SK-N-SH treated with all-trans-retinoic acid at 6 μM for 48 hours (cell line): ENCODE data around the gene LGR4.

ENCODE experiments used
- ATAC-seq: fragments of 200-7000 bp; cut with Tn5 transposase; 3 replicates; pipeline ENCODE4 v1.9.1; 2020; ENCODE audit warnings: mild to moderate bottlenecking, moderate library complexity
- ARNTL ChIP-seq: fragments of 450-650 bp; formaldehyde crosslinking; IDR thresholded peaks from 2 replicates; pipeline ENCODE4 v1.5.0; 2020; ENCODE audit warnings: low read depth, mild to moderate bottlenecking, moderate library complexity, borderline replicate concordance
- BACH2 ChIP-seq: fragments of 250-450 bp; sonication (Bioruptor Pico); IDR thresholded peaks from 2 replicates; pipeline ENCODE4 v1.9.0; 2021; ENCODE audit warnings: mild to moderate bottlenecking, borderline replicate concordance
- CREB5 ChIP-seq: fragments of 250-450 bp; sonication (Bioruptor Pico); IDR thresholded peaks from 2 replicates; pipeline ENCODE4 v1.5.1; 2020; ENCODE audit warnings: low read depth, mild to moderate bottlenecking, moderate library complexity
- CSDC2 ChIP-seq: fragments of 250-450 bp; sonication (Bioruptor Pico); IDR thresholded peaks from 2 replicates; pipeline ENCODE4 v1.5.0; 2020; ENCODE audit warnings: mild to moderate bottlenecking, moderate library complexity
- ESRRG ChIP-seq: fragments of 250-450 bp; sonication (Bioruptor Pico); IDR thresholded peaks from 2 replicates; pipeline ENCODE4 v1.6.1; 2021; ENCODE audit warnings: mild to moderate bottlenecking
- GLIS3 ChIP-seq: fragments of 250-450 bp; sonication (Bioruptor Pico); IDR thresholded peaks from 2 replicates; pipeline ENCODE4 v1.5.0; 2020; ENCODE audit warnings: mild to moderate bottlenecking, moderate library complexity
- ISL1 ChIP-seq: fragments of 250-450 bp; sonication (Bioruptor Pico); IDR thresholded peaks from 2 replicates; pipeline ENCODE4 v2.1.2; 2022; ENCODE audit warnings: mild to moderate bottlenecking, moderate library complexity
- OSR1 ChIP-seq: fragments of 250-450 bp; sonication (Bioruptor Pico); IDR thresholded peaks from 2 replicates; pipeline ENCODE4 v1.8.0; 2022; ENCODE audit warnings: moderate library complexity, mild to moderate bottlenecking, inconsistent platforms
- RARB ChIP-seq: fragments of 250-450 bp; sonication (Bioruptor Pico); IDR thresholded peaks from 2 replicates; pipeline ENCODE4 v1.8.0; 2021; ENCODE audit warnings: mild to moderate bottlenecking, moderate library complexity
- SNAI2 ChIP-seq: fragments of 250-450 bp; sonication (Bioruptor Pico); IDR thresholded peaks from 2 replicates; pipeline ENCODE4 v1.5.0; 2020; ENCODE audit warnings: mild to moderate bottlenecking, moderate library complexity
- TCF4 ChIP-seq: fragments of 250-450 bp; sonication (Bioruptor Pico); IDR thresholded peaks from 2 replicates; pipeline ENCODE4 v1.8.0; 2021; ENCODE audit warnings: mild to moderate bottlenecking, moderate library complexity, borderline replicate concordance
- TOX ChIP-seq: fragments of 250-450 bp; sonication (Bioruptor Pico); IDR thresholded peaks from 2 replicates; pipeline ENCODE4 v1.8.0; 2021; ENCODE audit warnings: mild to moderate bottlenecking, moderate library complexity, borderline replicate concordance
- ZC3H10 ChIP-seq: fragments of 250-450 bp; sonication (Bioruptor Pico); IDR thresholded peaks from 2 replicates; pipeline ENCODE4 v1.5.1; 2021; ENCODE audit warnings: mild to moderate bottlenecking, moderate library complexity
- ZFP3 ChIP-seq: fragments of 250-450 bp; sonication (Bioruptor Pico); IDR thresholded peaks from 2 replicates; pipeline ENCODE4 v1.5.0; 2020; ENCODE audit warnings: mild to moderate bottlenecking, moderate library complexity
- ZFP30 ChIP-seq: fragments of 450-650 bp; formaldehyde crosslinking; IDR thresholded peaks from 2 replicates; pipeline ENCODE4 v1.5.0; 2022; ENCODE audit warnings: mild to moderate bottlenecking, moderate library complexity
- ZNF565 ChIP-seq: fragments of 450-650 bp; formaldehyde crosslinking; conservative IDR thresholded peaks from 2 replicates; pipeline ENCODE4 v1.5.0; 2020; ENCODE audit warnings: low read depth, mild to moderate bottlenecking, moderate library complexity
- ZNF70 ChIP-seq: fragments of 450-650 bp; formaldehyde crosslinking; IDR thresholded peaks from 2 replicates; pipeline ENCODE4 v1.5.0; 2020; ENCODE audit warnings: mild to moderate bottlenecking, moderate library complexity
- ZNF8 ChIP-seq: fragments of 450-650 bp; formaldehyde crosslinking; IDR thresholded peaks from 2 replicates; pipeline ENCODE4 v1.5.0; 2020; ENCODE audit warnings: mild to moderate bottlenecking, moderate library complexity
- TF ChIP-seq, protein P1 (sequence below): fragments of 250-450 bp; sonication (Bioruptor Pico); IDR thresholded peaks from 2 replicates; pipeline ENCODE4 v1.8.0; 2020; ENCODE audit warnings: mild to moderate bottlenecking, moderate library complexity, borderline replicate concordance
- TF ChIP-seq, protein P2 (sequence below): fragments of 250-450 bp; sonication (Bioruptor Pico); IDR thresholded peaks from 2 replicates; pipeline ENCODE4 v1.8.0; 2021; ENCODE audit warnings: low read depth, mild to moderate bottlenecking, moderate library complexity, borderline replicate concordance
- TF ChIP-seq, protein P3 (sequence below): fragments of 250-450 bp; sonication (Bioruptor Pico); IDR thresholded peaks from 2 replicates; pipeline ENCODE4 v1.5.1; 2021; ENCODE audit warnings: mild to moderate bottlenecking, moderate library complexity

The LGR4 gene

DNA sequence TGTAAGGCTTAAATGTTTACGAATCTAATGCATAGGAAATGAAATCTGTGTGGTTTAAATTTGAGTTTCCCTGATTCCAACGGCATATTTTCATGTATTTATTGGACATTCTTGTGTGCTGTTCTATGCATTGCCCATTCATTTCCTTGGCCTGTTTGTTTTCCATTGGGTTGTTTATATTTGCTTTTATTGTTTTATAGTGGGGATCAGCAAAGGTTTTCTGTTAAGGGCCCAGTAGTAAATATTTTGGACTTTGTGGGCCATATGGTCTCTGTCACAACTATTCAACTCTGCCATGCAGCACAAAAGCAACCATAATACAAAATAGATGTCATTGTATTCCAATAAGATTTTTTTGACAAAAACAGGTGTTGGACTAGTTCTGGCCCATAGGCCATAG, 5.2 kb upstream of the LGR4 start:
- no peak for TF ChIP-seq ZNF565
- TF ChIP-seq BACH2 (CRISPR knock-in tag) = no peak
- TF ChIP-seq SNAI2 (CRISPR knock-in tag) = no peak
- TF ChIP-seq ISL1 = no peak
- no peak for TF ChIP-seq ZNF70 (CRISPR knock-in tag)
- TF ChIP-seq, protein P1, sequence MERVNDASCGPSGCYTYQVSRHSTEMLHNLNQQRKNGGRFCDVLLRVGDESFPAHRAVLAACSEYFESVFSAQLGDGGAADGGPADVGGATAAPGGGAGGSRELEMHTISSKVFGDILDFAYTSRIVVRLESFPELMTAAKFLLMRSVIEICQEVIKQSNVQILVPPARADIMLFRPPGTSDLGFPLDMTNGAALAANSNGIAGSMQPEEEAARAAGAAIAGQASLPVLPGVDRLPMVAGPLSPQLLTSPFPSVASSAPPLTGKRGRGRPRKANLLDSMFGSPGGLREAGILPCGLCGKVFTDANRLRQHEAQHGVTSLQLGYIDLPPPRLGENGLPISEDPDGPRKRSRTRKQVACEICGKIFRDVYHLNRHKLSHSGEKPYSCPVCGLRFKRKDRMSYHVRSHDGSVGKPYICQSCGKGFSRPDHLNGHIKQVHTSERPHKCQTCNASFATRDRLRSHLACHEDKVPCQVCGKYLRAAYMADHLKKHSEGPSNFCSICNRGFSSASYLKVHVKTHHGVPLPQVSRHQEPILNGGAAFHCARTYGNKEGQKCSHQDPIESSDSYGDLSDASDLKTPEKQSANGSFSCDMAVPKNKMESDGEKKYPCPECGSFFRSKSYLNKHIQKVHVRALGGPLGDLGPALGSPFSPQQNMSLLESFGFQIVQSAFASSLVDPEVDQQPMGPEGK (CRISPR knock-in tag) = no peak
- TF ChIP-seq ZFP3 (CRISPR knock-in tag) = no peak
- no peak for TF ChIP-seq CREB5
- no peak for TF ChIP-seq ZFP30
- no peak for TF ChIP-seq ZNF8 (CRISPR knock-in tag)
- no peak for TF ChIP-seq CSDC2 (CRISPR knock-in tag)
- no peak for TF ChIP-seq GLIS3 (CRISPR knock-in tag)
- no peak for TF ChIP-seq TOX
- no peak for ATAC-seq

DNA sequence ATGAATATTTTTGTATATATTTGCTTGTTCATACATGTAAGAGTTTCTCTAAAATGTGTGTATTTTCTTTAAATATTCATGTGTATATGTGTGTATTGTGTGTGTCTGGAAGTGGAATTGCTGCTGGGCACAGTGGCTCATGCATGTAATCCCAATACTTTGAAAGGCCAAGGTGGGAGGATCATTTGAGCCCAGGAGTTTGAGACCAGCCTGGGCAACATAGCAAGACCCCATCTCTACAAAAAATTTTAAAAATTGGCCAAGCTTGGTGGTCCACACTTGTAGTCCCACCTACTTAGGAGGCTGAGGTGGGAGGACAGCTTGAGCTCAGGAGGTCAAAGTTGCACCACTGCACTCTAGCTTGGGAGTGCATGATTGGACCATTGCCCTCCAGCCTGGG, 4.7 kb upstream of the LGR4 start:
- ATAC-seq = no peak
- TF ChIP-seq CSDC2 (CRISPR knock-in tag) (no peak), TOX (no peak), ZC3H10 (no peak)

DNA sequence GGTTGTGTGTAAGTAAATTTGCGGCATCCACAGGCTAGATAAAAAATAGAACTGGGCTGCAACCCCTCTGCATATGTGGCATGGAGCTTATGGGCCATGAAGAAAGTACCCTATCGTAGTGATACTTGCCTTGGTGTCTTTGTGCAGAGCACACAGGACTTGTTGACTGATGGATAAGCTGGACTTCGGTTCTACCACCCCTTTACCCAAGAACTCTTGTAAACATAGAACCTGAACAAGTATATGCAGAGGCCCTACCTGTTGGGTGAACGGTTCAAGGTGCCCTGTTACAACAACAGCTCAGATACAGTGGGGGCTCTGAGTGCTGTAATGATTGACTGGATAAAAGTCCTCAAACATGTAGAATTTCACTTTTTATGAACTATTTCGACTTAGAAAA, 3.0 kb upstream of the LGR4 start:
- TF ChIP-seq TCF4 (CRISPR knock-in tag) (no peak), OSR1 (CRISPR knock-in tag) (no peak), ZNF8 (CRISPR knock-in tag) (no peak), ZFP30 (no peak), ZNF565 (no peak), ZFP3 (CRISPR knock-in tag) (no peak)
- TF ChIP-seq, protein P2, sequence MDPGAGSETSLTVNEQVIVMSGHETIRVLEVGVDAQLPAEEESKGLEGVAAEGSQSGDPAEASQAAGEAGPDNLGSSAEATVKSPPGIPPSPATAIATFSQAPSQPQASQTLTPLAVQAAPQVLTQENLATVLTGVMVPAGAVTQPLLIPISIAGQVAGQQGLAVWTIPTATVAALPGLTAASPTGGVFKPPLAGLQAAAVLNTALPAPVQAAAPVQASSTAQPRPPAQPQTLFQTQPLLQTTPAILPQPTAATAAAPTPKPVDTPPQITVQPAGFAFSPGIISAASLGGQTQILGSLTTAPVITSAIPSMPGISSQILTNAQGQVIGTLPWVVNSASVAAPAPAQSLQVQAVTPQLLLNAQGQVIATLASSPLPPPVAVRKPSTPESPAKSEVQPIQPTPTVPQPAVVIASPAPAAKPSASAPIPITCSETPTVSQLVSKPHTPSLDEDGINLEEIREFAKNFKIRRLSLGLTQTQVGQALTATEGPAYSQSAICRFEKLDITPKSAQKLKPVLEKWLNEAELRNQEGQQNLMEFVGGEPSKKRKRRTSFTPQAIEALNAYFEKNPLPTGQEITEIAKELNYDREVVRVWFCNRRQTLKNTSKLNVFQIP (CRISPR knock-in tag) = no peak
- TF ChIP-seq, protein P3, sequence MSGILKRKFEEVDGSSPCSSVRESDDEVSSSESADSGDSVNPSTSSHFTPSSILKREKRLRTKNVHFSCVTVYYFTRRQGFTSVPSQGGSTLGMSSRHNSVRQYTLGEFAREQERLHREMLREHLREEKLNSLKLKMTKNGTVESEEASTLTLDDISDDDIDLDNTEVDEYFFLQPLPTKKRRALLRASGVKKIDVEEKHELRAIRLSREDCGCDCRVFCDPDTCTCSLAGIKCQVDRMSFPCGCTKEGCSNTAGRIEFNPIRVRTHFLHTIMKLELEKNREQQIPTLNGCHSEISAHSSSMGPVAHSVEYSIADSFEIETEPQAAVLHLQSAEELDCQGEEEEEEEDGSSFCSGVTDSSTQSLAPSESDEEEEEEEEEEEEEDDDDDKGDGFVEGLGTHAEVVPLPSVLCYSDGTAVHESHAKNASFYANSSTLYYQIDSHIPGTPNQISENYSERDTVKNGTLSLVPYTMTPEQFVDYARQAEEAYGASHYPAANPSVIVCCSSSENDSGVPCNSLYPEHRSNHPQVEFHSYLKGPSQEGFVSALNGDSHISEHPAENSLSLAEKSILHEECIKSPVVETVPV (CRISPR knock-in tag) = no peak
- TF ChIP-seq, protein P1 (CRISPR knock-in tag) = no peak
- ATAC-seq = no peak

DNA sequence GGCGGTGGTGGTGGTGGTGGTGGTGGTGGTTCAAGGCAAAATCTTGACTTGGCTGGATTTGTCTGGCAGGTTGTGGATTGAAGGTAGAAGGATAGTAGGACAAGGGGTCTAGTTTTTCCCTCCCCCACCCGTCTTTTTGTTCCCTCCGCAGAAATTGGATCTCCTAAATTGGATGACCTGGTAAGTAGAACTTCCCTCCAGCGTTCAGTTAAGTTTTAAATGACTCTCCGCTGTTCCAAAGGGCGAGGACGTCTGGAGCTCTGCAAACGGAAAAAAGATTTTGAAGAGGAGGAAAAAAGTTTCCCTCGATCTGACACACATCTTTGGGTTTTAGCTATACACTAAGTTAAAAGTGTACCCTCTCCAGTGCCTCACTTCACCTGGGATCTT, 422 bp upstream of the LGR4 start:
- TF ChIP-seq CREB5 (no peak), TCF4 (CRISPR knock-in tag) (no peak), ZNF70 (CRISPR knock-in tag) (no peak), ARNTL (CRISPR knock-in tag) (no peak), BACH2 (CRISPR knock-in tag) (no peak), ESRRG (no peak), ZFP30 (no peak), RARB (CRISPR knock-in tag) (no peak)
- TF ChIP-seq, protein P1 (CRISPR knock-in tag) = no peak
- TF ChIP-seq, all 23 proteins: peak for 0
- no peak for ATAC-seq
